Kidney (tissue), 14 donors: Measurements from ENCODE around the gene PAK1. TPM values are rescaled to one million over a fixed set of nuclear protein-coding genes. Genes with fewer than 3 reads are reported as not detected.
A peak's percentile ranks its signal among the peaks of the same experiment; 100 is the strongest.

Experiments used
- DNase-seq, 5 donors: peaks; one replicate each; pipeline ENCODE4 v3.0.0-alpha.2; 2013 to 2020
- FAIRE-seq: peaks from 2 replicates; lab custom pipeline; 2012; peaks lifted over from hg19 to GRCh38; lab: Jason Lieb, UNC
- H3K27ac ChIP-seq, 2 donors: one replicate each; pipeline ENCODE4 v1.7.0; 2013; ENCODE audit warnings: low read depth in 2 of 2, low read length in 2 of 2, inconsistent platforms in 1 of 2
- H3K27me3 ChIP-seq: one replicate; pipeline ENCODE4 v1.7.1; 2013; ENCODE audit warnings: low read length, inconsistent platforms; ENCODE audit not compliant: control insufficient read depth, insufficient read depth
- H3K36me3 ChIP-seq, 3 donors: one replicate each; pipeline versions ENCODE4 v1.7.0 to v1.7.1; 2013; ENCODE audit warnings: low read length in 3 of 3, control low read depth in 1 of 3, inconsistent platforms in 1 of 3; ENCODE audit not compliant: insufficient read depth in 3 of 3, control insufficient read depth in 2 of 3
- H3K4me1 ChIP-seq, 3 donors: one replicate each; pipeline versions ENCODE4 v1.7.0 to v1.7.1; 2013; ENCODE audit warnings: low read length in 3 of 3, inconsistent platforms in 1 of 3, low read depth in 1 of 3; ENCODE audit not compliant: control insufficient read depth in 2 of 3, insufficient read depth in 2 of 3
- H3K4me3 ChIP-seq, 3 donors: one replicate each; pipeline versions ENCODE4 v1.7.0 to v1.8.1; 2013; ENCODE audit warnings: low read length in 3 of 3, control low read depth in 1 of 3, inconsistent platforms in 1 of 3
- H3K9ac ChIP-seq, 3 donors: one replicate each; pipeline versions ENCODE4 v1.7.0 to v1.7.1; 2013; ENCODE audit warnings: low read length in 3 of 3, control low read depth in 1 of 3, inconsistent platforms in 1 of 3
- H3K9me3 ChIP-seq, 3 donors: one replicate each; pipeline versions ENCODE4 v1.7.0 to v1.7.1; 2013; ENCODE audit warnings: low read length in 3 of 3, control low read depth in 1 of 3, inconsistent platforms in 1 of 3; ENCODE audit not compliant: control insufficient read depth in 2 of 3, insufficient read depth in 1 of 3
- intact Hi-C: fragments of 100-400 bp; cut with DNase I; formaldehyde crosslinking; loops from one replicate; pipeline ENCODE4 v1.11.1; 2022
- polyA plus RNA-seq: library from polyadenylated mRNA; stranded (reverse); fragments of 350-450 nt; fragmentation: Illumina TruSeq; extraction: RNeasy Lipid Tissue Mini Kit (QIAGEN cat#74804); gene quantifications from one replicate; pipeline ENCODE4 v1.2.3, GENCODE V29; 2014; ENCODE audit warnings: low read depth, low replicate concordance; ENCODE audit not compliant: insufficient read depth
- total RNA-seq: library from RNA; stranded (reverse); fragmentation: NEBNext Ultra II Directional; extraction: Animal tissue kit (Norgen Biotek cat#: 25700); gene quantifications from one replicate; pipeline ENCODE4 v1.2.1, GENCODE V29; 2021
- TF ChIP-seq, protein P1 (sequence below): IDR thresholded peaks from 3 replicates; pipeline ENCODE4 v1.5.1; 2012; ENCODE audit warnings: mild to moderate bottlenecking, moderate library complexity, borderline replicate concordance; ENCODE audit not compliant: insufficient read depth; ENCODE audit errors: extremely low read depth
- donor health status: control.
- donor health status: control.
- donor health status: control.
- donor health status: control.
- donor health status: control.
- donor health status: DM: yes; HTN: yes; CAD: no.
- donor health status: Normal renal cell carcinoma (clear cell type).

PAK1 gene
- total and polyA plus RNA-seq, 2 donors from 2014 or later: 22.2 to 29.1 TPM

GRCh38 chr11:77318600-77318999 lies 155.3 kb downstream of the PAK1 start:
- intact Hi-C loops: no loop called here
- no peak overlapping the region for H3K27ac ChIP-seq
- H3K4me3 ChIP-seq: no peak overlapping the region
- H3K9me3 ChIP-seq: no peaks in the 10 kb centered on the region
- DNase-seq (no peak), FAIRE-seq (no peak)
- peaks cover 0 to 4% (median 2%) of the 10 kb centered on the region in 3 donors for H3K36me3 ChIP-seq
- no peak overlapping the region for H3K9ac ChIP-seq
- H3K4me1 ChIP-seq: peaks cover 0 to 13% (median 9%) of the 10 kb centered on the region in 3 donors
- H3K27me3 ChIP-seq: no peaks in the 10 kb centered on the region
- TF ChIP-seq, protein P1, sequence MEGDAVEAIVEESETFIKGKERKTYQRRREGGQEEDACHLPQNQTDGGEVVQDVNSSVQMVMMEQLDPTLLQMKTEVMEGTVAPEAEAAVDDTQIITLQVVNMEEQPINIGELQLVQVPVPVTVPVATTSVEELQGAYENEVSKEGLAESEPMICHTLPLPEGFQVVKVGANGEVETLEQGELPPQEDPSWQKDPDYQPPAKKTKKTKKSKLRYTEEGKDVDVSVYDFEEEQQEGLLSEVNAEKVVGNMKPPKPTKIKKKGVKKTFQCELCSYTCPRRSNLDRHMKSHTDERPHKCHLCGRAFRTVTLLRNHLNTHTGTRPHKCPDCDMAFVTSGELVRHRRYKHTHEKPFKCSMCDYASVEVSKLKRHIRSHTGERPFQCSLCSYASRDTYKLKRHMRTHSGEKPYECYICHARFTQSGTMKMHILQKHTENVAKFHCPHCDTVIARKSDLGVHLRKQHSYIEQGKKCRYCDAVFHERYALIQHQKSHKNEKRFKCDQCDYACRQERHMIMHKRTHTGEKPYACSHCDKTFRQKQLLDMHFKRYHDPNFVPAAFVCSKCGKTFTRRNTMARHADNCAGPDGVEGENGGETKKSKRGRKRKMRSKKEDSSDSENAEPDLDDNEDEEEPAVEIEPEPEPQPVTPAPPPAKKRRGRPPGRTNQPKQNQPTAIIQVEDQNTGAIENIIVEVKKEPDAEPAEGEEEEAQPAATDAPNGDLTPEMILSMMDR: no peak

DNA sequence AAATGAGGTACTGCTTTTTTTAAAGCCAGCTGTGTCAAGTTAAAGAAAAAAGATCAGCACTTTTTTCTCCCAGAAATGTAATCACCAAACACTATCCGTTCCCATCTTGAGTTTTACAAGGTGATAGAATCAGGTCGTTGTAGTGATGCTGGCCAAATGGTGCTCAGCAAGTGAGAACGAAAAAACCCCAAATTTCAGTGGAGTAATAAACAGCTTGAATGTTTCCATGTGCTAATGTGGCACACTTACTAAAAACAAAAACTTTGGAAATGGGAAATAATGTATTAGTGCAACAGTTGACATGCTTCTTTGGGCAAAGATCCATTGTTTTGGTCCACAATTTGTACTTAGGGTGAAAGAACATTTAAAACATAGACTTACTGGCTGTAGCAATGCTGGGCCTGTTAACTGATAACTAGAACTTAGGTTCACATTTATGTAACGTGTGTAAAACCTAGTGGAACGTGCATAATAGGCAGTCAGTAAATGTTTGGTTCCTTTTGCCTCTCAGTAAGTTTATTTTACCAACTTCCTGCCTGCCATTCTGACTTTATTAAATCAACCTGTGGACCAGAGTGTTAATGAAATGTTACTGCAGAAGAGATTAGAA lies 157.1 kb downstream of the PAK1 start:
- intact Hi-C loops: no loop called here
- FAIRE-seq (no peak), DNase-seq (peak in 2 of 5 donors; percentile 20 to 26)
- no peaks in the 10 kb centered on the region for H3K36me3 ChIP-seq
- no peak overlapping the region for H3K9ac ChIP-seq
- H3K27ac ChIP-seq: peak overlapping the region; percentile 14 to 43
- H3K4me1 ChIP-seq: peaks cover 0 to 4% (median 3%) of the 10 kb centered on the region in 3 donors
- H3K27me3 ChIP-seq: no peaks in the 10 kb centered on the region
- no peak overlapping the region for H3K4me3 ChIP-seq
- no peaks in the 10 kb centered on the region for H3K9me3 ChIP-seq
- TF ChIP-seq, protein P1: no peak

DNA sequence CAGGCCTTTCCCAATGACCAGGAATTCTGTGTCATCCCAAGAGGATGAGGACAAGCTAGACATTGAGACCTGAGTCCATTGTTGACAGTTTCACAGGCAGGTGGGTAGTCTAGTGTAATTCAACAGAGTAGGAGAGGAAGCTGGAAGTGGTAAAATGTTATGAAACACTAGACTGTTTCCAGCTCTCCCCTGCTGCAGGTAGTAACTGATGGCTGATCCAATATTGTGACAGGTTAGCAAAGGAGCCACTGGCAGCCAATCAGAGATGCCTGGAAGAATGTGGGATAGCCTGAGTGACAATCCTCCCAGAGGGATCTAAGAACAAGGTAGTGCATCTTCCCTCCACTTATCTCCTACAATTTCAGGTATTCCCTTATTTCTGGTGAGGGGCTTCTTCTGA lies 161.8 kb downstream of the PAK1 start:
- TF ChIP-seq, protein P1: no peak
- H3K27me3 ChIP-seq: no peaks in the 10 kb centered on the region
- FAIRE-seq: no peak
- H3K4me1 ChIP-seq: peaks cover 0 to 3% (median 2%) of the 10 kb centered on the region in 3 donors
- no peak overlapping the region for H3K9ac ChIP-seq
- no peaks in the 10 kb centered on the region for H3K9me3 ChIP-seq
- H3K36me3 ChIP-seq: no peaks in the 10 kb centered on the region
- intact Hi-C loops: no loop called here
- H3K27ac ChIP-seq: no peak overlapping the region
- no peak for DNase-seq
- H3K4me3 ChIP-seq: no peak overlapping the region
